Progenitor cell of endocrine pancreas (in vitro differentiated cells): ENCODE measurements around the gene NRN1L. TPM values are rescaled to one million over a fixed set of nuclear protein-coding genes. Genes with fewer than 3 reads are reported as not detected.

ENCODE experiments used
- DNase-seq: peaks from one replicate; pipeline ENCODE4 v3.0.0; 2021; ENCODE audit warnings: low spot score; ENCODE audit not compliant: unreplicated experiment
- H3K27ac Mint-ChIP-seq: 2 replicates; pipeline ENCODE4 v1.8.0; 2021; ENCODE audit warnings: mild to moderate bottlenecking, moderate library complexity, mixed read lengths
- H3K27me3 Mint-ChIP-seq: 2 replicates; pipeline ENCODE4 v1.8.0; 2021; ENCODE audit warnings: mixed read lengths
- H3K36me3 Mint-ChIP-seq: 2 replicates; pipeline ENCODE4 v1.8.0; 2022; ENCODE audit warnings: mixed read lengths; ENCODE audit not compliant: insufficient read depth
- H3K4me1 Mint-ChIP-seq: 2 replicates; pipeline ENCODE4 v1.8.0; 2021; ENCODE audit warnings: low read depth, mixed read lengths
- H3K4me3 Mint-ChIP-seq: 2 replicates; pipeline ENCODE4 v1.8.0; 2021; ENCODE audit warnings: low read depth, mild to moderate bottlenecking, moderate library complexity, mixed read lengths
- H3K9me3 Mint-ChIP-seq: 2 replicates; pipeline ENCODE4 v1.8.0; 2021; ENCODE audit warnings: low read depth, mixed read lengths
- total RNA-seq: library from RNA; stranded (reverse); gene quantifications from 2 replicates; pipeline ENCODE4 v1.2.1, GENCODE V29; 2021
- TF ChIP-seq, protein P1 (sequence below): fragments of 200-600 bp; sonication (generic); IDR thresholded peaks from one replicate; pipeline ENCODE4 v1.5.0; 2021; ENCODE audit warnings: antibody characterized with exemption, mild to moderate bottlenecking; ENCODE audit not compliant: unreplicated experiment

The NRN1L gene
- total RNA-seq, 1 donor from 2014 or later = not detected

DNA sequence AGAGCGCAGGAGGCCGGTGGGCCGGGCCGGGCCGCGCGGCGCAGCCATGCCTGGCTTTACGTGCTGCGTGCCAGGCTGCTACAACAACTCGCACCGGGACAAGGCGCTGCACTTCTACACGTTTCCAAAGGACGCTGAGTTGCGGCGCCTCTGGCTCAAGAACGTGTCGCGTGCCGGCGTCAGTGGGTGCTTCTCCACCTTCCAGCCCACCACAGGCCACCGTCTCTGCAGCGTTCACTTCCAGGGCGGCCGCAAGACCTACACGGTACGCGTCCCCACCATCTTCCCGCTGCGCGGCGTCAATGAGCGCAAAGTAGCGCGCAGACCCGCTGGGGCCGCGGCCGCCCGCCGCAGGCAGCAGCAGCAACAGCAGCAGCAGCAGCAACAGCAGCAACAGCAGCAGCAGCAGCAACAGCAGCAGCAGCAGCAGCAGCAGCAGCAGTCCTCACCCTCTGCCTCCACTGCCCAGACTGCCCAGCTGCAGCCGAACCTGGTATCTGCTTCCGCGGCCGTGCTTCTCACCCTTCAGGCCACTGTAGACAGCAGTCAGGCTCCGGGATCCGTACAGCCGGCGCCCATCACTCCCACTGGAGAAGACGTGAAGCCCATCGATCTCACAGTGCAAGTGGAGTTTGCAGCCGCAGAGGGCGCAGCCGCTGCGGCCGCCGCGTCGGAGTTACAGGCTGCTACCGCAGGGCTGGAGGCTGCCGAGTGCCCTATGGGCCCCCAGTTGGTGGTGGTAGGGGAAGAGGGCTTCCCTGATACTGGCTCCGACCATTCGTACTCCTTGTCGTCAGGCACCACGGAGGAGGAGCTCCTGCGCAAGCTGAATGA is 42.0 kb upstream of the NRN1L start:
- peak; percentile 52 for DNase-seq
- peaks cover 34% of the 10 kb centered on the region for H3K4me1 Mint-ChIP-seq
- H3K9me3 Mint-ChIP-seq = no peaks in the 10 kb centered on the region
- peak overlapping the region; percentile 90 for H3K4me3 Mint-ChIP-seq
- peak overlapping the region; percentile 95 for H3K27ac Mint-ChIP-seq
- H3K36me3 Mint-ChIP-seq = no peaks in the 10 kb centered on the region
- H3K27me3 Mint-ChIP-seq = no peaks in the 10 kb centered on the region
- TF ChIP-seq, protein P1, sequence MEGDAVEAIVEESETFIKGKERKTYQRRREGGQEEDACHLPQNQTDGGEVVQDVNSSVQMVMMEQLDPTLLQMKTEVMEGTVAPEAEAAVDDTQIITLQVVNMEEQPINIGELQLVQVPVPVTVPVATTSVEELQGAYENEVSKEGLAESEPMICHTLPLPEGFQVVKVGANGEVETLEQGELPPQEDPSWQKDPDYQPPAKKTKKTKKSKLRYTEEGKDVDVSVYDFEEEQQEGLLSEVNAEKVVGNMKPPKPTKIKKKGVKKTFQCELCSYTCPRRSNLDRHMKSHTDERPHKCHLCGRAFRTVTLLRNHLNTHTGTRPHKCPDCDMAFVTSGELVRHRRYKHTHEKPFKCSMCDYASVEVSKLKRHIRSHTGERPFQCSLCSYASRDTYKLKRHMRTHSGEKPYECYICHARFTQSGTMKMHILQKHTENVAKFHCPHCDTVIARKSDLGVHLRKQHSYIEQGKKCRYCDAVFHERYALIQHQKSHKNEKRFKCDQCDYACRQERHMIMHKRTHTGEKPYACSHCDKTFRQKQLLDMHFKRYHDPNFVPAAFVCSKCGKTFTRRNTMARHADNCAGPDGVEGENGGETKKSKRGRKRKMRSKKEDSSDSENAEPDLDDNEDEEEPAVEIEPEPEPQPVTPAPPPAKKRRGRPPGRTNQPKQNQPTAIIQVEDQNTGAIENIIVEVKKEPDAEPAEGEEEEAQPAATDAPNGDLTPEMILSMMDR = peak; percentile 57

DNA sequence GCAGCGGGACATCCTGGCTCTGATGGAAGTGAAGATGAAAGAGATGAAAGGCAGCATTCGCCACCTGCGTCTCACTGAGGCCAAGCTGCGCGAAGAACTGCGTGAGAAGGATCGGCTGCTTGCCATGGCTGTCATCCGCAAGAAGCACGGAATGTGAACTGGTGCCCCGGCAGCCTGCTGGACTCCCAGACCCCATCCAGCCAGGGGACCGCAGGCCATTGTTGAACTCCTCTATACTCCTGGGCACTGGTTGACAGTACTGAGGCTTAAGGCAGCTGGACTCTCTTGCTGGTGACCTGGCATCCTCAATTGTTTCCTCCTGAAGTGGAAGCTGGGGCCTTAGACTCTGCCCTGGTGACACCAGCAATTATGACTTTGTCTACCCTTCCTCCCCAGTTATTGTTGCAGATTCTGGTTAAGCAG is 41.3 kb upstream of the NRN1L start:
- H3K27me3 Mint-ChIP-seq = no peaks in the 10 kb centered on the region

DNA sequence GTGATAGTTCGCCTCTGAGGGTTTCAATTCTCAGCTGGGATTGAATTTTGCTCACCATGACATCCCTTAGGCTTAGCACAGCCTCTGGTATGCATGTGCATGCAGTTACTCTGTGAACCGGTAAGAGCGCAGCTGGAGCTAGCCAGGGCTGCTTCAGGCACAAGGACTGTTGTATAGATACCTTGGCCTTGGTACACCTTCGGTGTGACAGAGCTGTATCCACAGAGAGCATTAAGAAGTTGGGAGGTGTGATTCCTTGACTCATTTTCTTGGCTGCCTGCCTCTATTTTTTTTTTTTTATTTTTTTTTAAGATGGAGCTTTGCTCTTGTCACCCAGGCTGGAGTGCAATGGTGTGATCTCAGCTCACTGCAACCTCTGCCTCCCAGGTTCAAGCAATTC is 40.2 kb upstream of the NRN1L start:
- Mint-ChIP-seq H3K27me3 (no peaks in the 10 kb centered on the region), H3K9me3 (no peaks in the 10 kb centered on the region), H3K4me3 (peak overlapping the region; percentile 90), H3K4me1 (peaks cover 42% of the 10 kb centered on the region), H3K27ac (no peak overlapping the region), H3K36me3 (peaks cover 1% of the 10 kb centered on the region)
- TF ChIP-seq, protein P1 = no peak
- DNase-seq = no peak

More for the DNA sequence above, 41.3 kb upstream of the NRN1L start:
- peak overlapping the region; percentile 90 for H3K4me3 Mint-ChIP-seq
- DNase-seq = no peak
- peaks cover 39% of the 10 kb centered on the region for H3K4me1 Mint-ChIP-seq
- H3K27ac Mint-ChIP-seq = peak overlapping the region; percentile 95
- no peaks in the 10 kb centered on the region for H3K36me3 Mint-ChIP-seq
- no peaks in the 10 kb centered on the region for H3K9me3 Mint-ChIP-seq
- TF ChIP-seq, protein P1 = no peak

DNA sequence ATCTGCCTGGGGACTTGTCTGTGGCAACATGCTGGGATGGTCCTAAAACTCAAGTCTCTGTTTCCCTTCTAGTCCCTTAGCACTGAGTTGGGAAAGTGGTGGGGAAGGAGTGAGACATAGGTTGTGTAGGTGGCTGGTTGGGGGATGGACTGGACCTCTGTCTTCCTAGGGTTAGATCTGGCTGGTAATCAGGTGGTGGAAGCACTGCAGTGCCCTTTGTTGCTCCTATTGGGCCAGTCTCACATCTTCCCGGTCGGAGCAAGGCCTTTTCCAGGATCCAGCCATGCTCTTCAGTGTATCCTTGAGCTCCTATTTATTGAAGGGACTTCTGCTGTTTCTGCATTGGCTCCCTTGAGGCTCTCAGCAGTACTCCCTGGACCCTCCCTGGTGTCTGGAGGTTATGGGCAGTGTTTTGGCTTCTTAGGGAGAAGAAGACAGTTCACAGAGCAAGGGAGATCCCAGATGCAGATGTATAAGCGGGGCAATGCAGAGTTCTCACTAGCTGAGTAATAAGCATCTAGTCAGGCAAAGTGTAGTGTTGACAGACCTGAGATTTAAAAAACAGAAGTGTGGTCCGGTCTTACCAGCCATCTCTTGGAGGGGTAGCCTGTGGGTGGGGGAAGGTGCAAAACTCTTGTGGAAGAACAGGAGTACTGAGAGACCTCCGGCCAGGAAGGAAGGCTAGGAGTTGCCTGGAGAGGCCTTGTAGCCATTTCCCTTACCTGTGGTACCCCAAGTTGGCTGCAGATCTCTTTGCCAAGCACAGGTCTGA is 39.2 kb upstream of the NRN1L start:
- no peaks in the 10 kb centered on the region for H3K27me3 Mint-ChIP-seq
- H3K4me3 Mint-ChIP-seq = peak overlapping the region; percentile 79
- peak overlapping the region; percentile 95 for H3K27ac Mint-ChIP-seq
- peaks cover 1% of the 10 kb centered on the region for H3K36me3 Mint-ChIP-seq
- TF ChIP-seq, protein P1 = no peak
- no peaks in the 10 kb centered on the region for H3K9me3 Mint-ChIP-seq
- no peak for DNase-seq
- H3K4me1 Mint-ChIP-seq = peaks cover 43% of the 10 kb centered on the region

DNA sequence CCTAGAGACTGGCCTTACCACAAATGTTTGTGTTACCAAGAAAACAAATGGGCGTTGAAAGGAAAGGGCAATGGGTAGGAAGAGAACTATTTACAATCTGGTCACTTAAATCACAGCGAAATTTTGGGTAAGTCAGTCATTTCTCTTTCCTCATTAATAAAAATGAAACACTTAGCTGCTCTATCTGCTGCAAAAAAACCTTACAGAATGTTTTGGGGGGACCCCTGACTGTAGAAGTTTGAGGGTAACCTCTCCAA is 38.7 kb upstream of the NRN1L start:
- H3K4me1 Mint-ChIP-seq = peaks cover 43% of the 10 kb centered on the region
- no peaks in the 10 kb centered on the region for H3K27me3 Mint-ChIP-seq
- H3K9me3 Mint-ChIP-seq = no peaks in the 10 kb centered on the region
- peaks cover 1% of the 10 kb centered on the region for H3K36me3 Mint-ChIP-seq
- no peak for DNase-seq
- H3K4me3 Mint-ChIP-seq = peak overlapping the region; percentile 79
- TF ChIP-seq, protein P1 = no peak
- peak overlapping the region; percentile 95 for H3K27ac Mint-ChIP-seq
